ENCODE results near the gene FBXO27. TPM values are rescaled to one million over a fixed set of nuclear protein-coding genes. Genes with fewer than 3 reads are reported as not detected.

Gene FBXO27
- total RNA-seq, 1 experiment from 2014 or later, result 48.5 TPM

- CTCF ChIA-PET, result no interaction called here
- POLR2A ChIA-PET (ENCODE audit: unreplicated experiment), result no interaction called here
- intact Hi-C loops (cut with micrococcal nuclease; ENCODE audit: unreplicated experiment), result no loop called here
- Histone ChIP-seq H3K27me3 (ENCODE audit: insufficient read depth, low read depth) (no peaks in the 10 kb centered on the region), H3K4me2 (no peak overlapping the region), H3K27ac (no peak overlapping the region), H4K20me1 (ENCODE audit: insufficient read depth) (no peaks in the 10 kb centered on the region), H3K4me1 (replicated peaks; ENCODE audit: insufficient read depth) (no peaks in the 10 kb centered on the region), H3K36me3 (ENCODE audit: low read depth) (no peaks in the 10 kb centered on the region), H3K9me2 (ENCODE audit: insufficient read depth) (no peaks in the 10 kb centered on the region), H3K79me2 (ENCODE audit: low read depth) (no peaks in the 10 kb centered on the region), H3K4me3 (no peak overlapping the region), H3F3A (ENCODE audit: insufficient read depth, low read depth) (no peaks in the 10 kb centered on the region), H2AFZ (no peak overlapping the region), H3K9me3 (ENCODE audit: insufficient read depth, low read depth) (no peaks in the 10 kb centered on the region)
- no TSS peak for BruUV-seq (replicated peaks)
- no peak for DNase-seq
- TF ChIP-seq EZH2 (IDR thresholded peaks at IDR 0.05; ENCODE audit: low read depth), result no peak
Measured at GRCh38 chr19:39008137-39008536, 24.2 kb downstream of the FBXO27 start.

- H3K27me3 ChIP-seq (ENCODE audit: insufficient read depth, low read depth), result no peaks in the 10 kb centered on the region
- no peaks in the 10 kb centered on the region for H3K9me2 ChIP-seq (ENCODE audit: insufficient read depth)
- POLR2A ChIA-PET (ENCODE audit: unreplicated experiment), result no interaction called here
- no peaks in the 10 kb centered on the region for H3F3A ChIP-seq (ENCODE audit: insufficient read depth, low read depth)
- no TSS peak for BruUV-seq (replicated peaks)
- no peaks in the 10 kb centered on the region for H3K4me1 ChIP-seq (replicated peaks; ENCODE audit: insufficient read depth)
- no peak overlapping the region for H3K4me3 ChIP-seq
- no peak overlapping the region for H3K4me2 ChIP-seq
- no peak overlapping the region for H2AFZ ChIP-seq
- CTCF ChIA-PET, result interaction anchor here (0.6 kb wide), 1 partner anchor 50 kb away, joined by 4 read pairs; no protein-coding TSS in a partner anchor
- TF ChIP-seq CTCF (conservative IDR thresholded peaks at IDR 0.05), result no peak
- no peak for TF ChIP-seq EZH2 (IDR thresholded peaks at IDR 0.05; ENCODE audit: low read depth)
- H4K20me1 ChIP-seq (ENCODE audit: insufficient read depth), result no peaks in the 10 kb centered on the region
- no peaks in the 10 kb centered on the region for H3K36me3 ChIP-seq (ENCODE audit: low read depth)
- no peaks in the 10 kb centered on the region for H3K9me3 ChIP-seq (ENCODE audit: insufficient read depth, low read depth)
- no peak for DNase-seq
- intact Hi-C loops (cut with micrococcal nuclease; ENCODE audit: unreplicated experiment), result no loop called here
- H3K79me2 ChIP-seq (ENCODE audit: low read depth), result no peaks in the 10 kb centered on the region
- no peak overlapping the region for H3K27ac ChIP-seq
Measured at GRCh38 chr19:39007096-39007495, 25.3 kb downstream of the FBXO27 start.

- Histone ChIP-seq H3K4me3 (no peak overlapping the region), H3F3A (ENCODE audit: insufficient read depth, low read depth) (no peaks in the 10 kb centered on the region), H3K36me3 (ENCODE audit: low read depth) (no peaks in the 10 kb centered on the region), H3K27ac (no peak overlapping the region), H3K4me2 (no peak overlapping the region), H2AFZ (no peak overlapping the region), H3K79me2 (ENCODE audit: low read depth) (no peaks in the 10 kb centered on the region), H3K9me2 (ENCODE audit: insufficient read depth) (no peaks in the 10 kb centered on the region), H3K27me3 (ENCODE audit: insufficient read depth, low read depth) (no peaks in the 10 kb centered on the region), H4K20me1 (ENCODE audit: insufficient read depth) (no peaks in the 10 kb centered on the region), H3K4me1 (replicated peaks; ENCODE audit: insufficient read depth) (no peaks in the 10 kb centered on the region), H3K9me3 (ENCODE audit: insufficient read depth, low read depth) (no peaks in the 10 kb centered on the region)
- TF ChIP-seq EZH2 (IDR thresholded peaks at IDR 0.05; ENCODE audit: low read depth) (no peak), CTCF (conservative IDR thresholded peaks at IDR 0.05) (no peak)
- intact Hi-C loops (cut with micrococcal nuclease; ENCODE audit: unreplicated experiment), result no loop called here
- BruUV-seq (replicated peaks), result no TSS peak
- DNase-seq, result no peak
- ChIA-PET POLR2A (ENCODE audit: unreplicated experiment) (no interaction called here), CTCF (no interaction called here)
Measured at GRCh38 chr19:39004403-39004802, 27.9 kb downstream of the FBXO27 start.

- Histone ChIP-seq H3F3A (ENCODE audit: insufficient read depth, low read depth) (no peaks in the 10 kb centered on the region), H3K79me2 (ENCODE audit: low read depth) (no peaks in the 10 kb centered on the region), H4K20me1 (ENCODE audit: insufficient read depth) (no peaks in the 10 kb centered on the region), H2AFZ (no peak overlapping the region), H3K4me2 (no peak overlapping the region), H3K4me3 (no peak overlapping the region), H3K4me1 (replicated peaks; ENCODE audit: insufficient read depth) (no peaks in the 10 kb centered on the region), H3K9me2 (ENCODE audit: insufficient read depth) (no peaks in the 10 kb centered on the region), H3K27ac (no peak overlapping the region), H3K27me3 (ENCODE audit: insufficient read depth, low read depth) (no peaks in the 10 kb centered on the region), H3K36me3 (ENCODE audit: low read depth) (no peaks in the 10 kb centered on the region), H3K9me3 (ENCODE audit: insufficient read depth, low read depth) (no peaks in the 10 kb centered on the region)
- CTCF ChIA-PET, result no interaction called here
- BruUV-seq (replicated peaks), result no TSS peak
- intact Hi-C loops (cut with micrococcal nuclease; ENCODE audit: unreplicated experiment), result no loop called here
- no peak for DNase-seq
- TF ChIP-seq CTCF (conservative IDR thresholded peaks at IDR 0.05) (no peak), EZH2 (IDR thresholded peaks at IDR 0.05; ENCODE audit: low read depth) (no peak)
- POLR2A ChIA-PET (ENCODE audit: unreplicated experiment), result no interaction called here
Measured at GRCh38 chr19:39003796-39004195, 28.6 kb downstream of the FBXO27 start.

Data from PC-9 (cell line).